Trophoblast cell (in vitro differentiated cells and primary cell): ENCODE results near the gene TMEM33.

ENCODE experiments used
- DNase-seq, 2 donors: peaks; one replicate each; pipeline ENCODE4 v3.0.0-alpha.2; 2016
- H2AFZ ChIP-seq: 2 replicates; pipeline ENCODE4 v1.6.1; 2013; ENCODE audit warnings: low read length, moderate library complexity, mild to moderate bottlenecking; ENCODE audit not compliant: insufficient read depth, poor library complexity
- H2AK5ac ChIP-seq: 2 replicates; pipeline ENCODE4 v1.6.1; 2013; ENCODE audit warnings: mild to moderate bottlenecking, low read length
- H2BK120ac ChIP-seq: 2 replicates; pipeline ENCODE4 v1.6.1; 2013; ENCODE audit warnings: low read length, mild to moderate bottlenecking, moderate library complexity; ENCODE audit not compliant: insufficient read depth, poor library complexity
- H2BK12ac ChIP-seq: 2 replicates; pipeline ENCODE4 v1.6.1; 2013; ENCODE audit warnings: mild to moderate bottlenecking, low read length, moderate library complexity
- H2BK5ac ChIP-seq: 2 replicates; pipeline ENCODE4 v1.6.1; 2013; ENCODE audit warnings: low read length, low read depth, moderate library complexity, mild to moderate bottlenecking; ENCODE audit not compliant: poor library complexity
- H3K14ac ChIP-seq: 2 replicates; pipeline ENCODE4 v1.6.1; 2013; ENCODE audit warnings: mild to moderate bottlenecking, low read length
- H3K18ac ChIP-seq: 2 replicates; pipeline ENCODE4 v1.6.1; 2013; ENCODE audit warnings: mild to moderate bottlenecking, low read length
- H3K23ac ChIP-seq: 2 replicates; pipeline ENCODE4 v1.6.1; 2013; ENCODE audit warnings: low read length
- H3K27ac ChIP-seq: 2 replicates; pipeline ENCODE4 v1.5.1; 2013; ENCODE audit warnings: low read depth, mild to moderate bottlenecking, inconsistent platforms, low read length, moderate library complexity
- H3K27me3 ChIP-seq: 2 replicates; pipeline ENCODE4 v1.6.1; 2013; ENCODE audit warnings: inconsistent platforms, mild to moderate bottlenecking, low read length, moderate library complexity; ENCODE audit not compliant: insufficient read depth
- H3K36me3 ChIP-seq, 2 experiments: 1 replicate in 1 of 2; 2 replicates in 1 of 2; pipeline ENCODE4 v1.6.1; 2013; ENCODE audit warnings: low read length in 2 of 2, mild to moderate bottlenecking in 2 of 2, moderate library complexity in 1 of 2; ENCODE audit not compliant: insufficient read depth in 2 of 2, control insufficient read depth in 1 of 2
- H3K4ac ChIP-seq: 2 replicates; pipeline ENCODE4 v1.6.1; 2013; ENCODE audit warnings: low read depth, mild to moderate bottlenecking, low read length, moderate library complexity
- H3K4me1 ChIP-seq, 2 experiments: 1 replicate in 1 of 2; 2 replicates in 1 of 2; pipeline ENCODE4 v1.6.1; 2013; ENCODE audit warnings: low read length in 2 of 2, mild to moderate bottlenecking in 2 of 2, moderate library complexity in 1 of 2; ENCODE audit not compliant: insufficient read depth in 2 of 2, control insufficient read depth in 1 of 2
- H3K4me2 ChIP-seq: 2 replicates; pipeline ENCODE4 v1.6.1; 2013; ENCODE audit warnings: inconsistent platforms, mild to moderate bottlenecking, low read length, moderate library complexity
- H3K4me3 ChIP-seq: 2 replicates; pipeline ENCODE4 v1.5.1; 2013; ENCODE audit warnings: mild to moderate bottlenecking, low read depth, low read length, inconsistent platforms
- H3K79me1 ChIP-seq: one replicate; pipeline ENCODE4 v1.6.1; 2013; ENCODE audit warnings: low read length
- H3K79me2 ChIP-seq: 2 replicates; pipeline ENCODE4 v1.6.1; 2013; ENCODE audit warnings: low read length, mild to moderate bottlenecking; ENCODE audit not compliant: control insufficient read depth, insufficient read depth, poor library complexity
- H3K9ac ChIP-seq: 2 replicates; pipeline ENCODE4 v1.6.1; 2013; ENCODE audit warnings: mild to moderate bottlenecking, low read length
- H3K9me3 ChIP-seq: 2 replicates; pipeline ENCODE4 v1.6.1; 2013; ENCODE audit warnings: low read depth, mild to moderate bottlenecking, control low read depth, inconsistent platforms, low read length; ENCODE audit not compliant: insufficient read depth
- H4K12ac ChIP-seq: 2 replicates; pipeline ENCODE4 v1.6.1; 2013; ENCODE audit warnings: low read depth, mild to moderate bottlenecking, low read length, moderate library complexity
- H4K8ac ChIP-seq: 2 replicates; pipeline ENCODE4 v1.6.1; 2013; ENCODE audit warnings: low read depth, mild to moderate bottlenecking, low read length, moderate library complexity
- H4K91ac ChIP-seq: one replicate; pipeline ENCODE4 v1.6.1; 2013; ENCODE audit warnings: low read depth, mild to moderate bottlenecking, low read length, moderate library complexity
- WGBS: extraction: QIAGEN DNeasy Blood & Tissue Kit; methylation state at CpG from one replicate; pipeline ENCODE4 v1.1.7; 2013; ENCODE audit warnings: missing lambda C conversion rate; ENCODE audit not compliant: insufficient read length, insufficient coverage; ENCODE audit errors: extremely low coverage; 5-methylcytosine and 5-hydroxymethylcytosine counted together

Gene TMEM33

DNA sequence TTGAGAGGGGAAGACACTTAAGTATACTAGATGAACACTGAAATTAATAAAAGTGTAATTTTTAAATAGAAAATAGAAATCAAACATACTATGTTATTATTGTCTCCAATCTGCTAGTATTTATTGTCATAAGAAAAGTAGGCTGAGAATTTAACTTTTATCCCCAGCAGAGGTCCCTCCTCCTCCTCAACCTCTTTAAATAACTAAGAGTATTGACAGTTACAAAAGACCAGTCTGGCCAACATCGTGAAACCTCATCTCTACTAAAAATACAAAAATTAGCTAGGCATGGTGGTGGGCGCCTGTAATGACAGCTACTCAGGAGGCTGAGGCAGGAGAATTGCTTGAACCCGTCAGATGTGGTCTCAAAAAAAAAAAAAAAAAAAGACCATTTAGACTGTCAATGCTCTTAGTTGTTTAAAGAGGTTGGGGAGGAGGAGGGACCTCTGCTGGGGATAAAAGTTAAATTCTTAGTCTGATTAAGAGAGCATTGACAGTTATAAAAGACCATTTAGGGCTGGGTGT lies 59.3 kb downstream of the TMEM33 start:
- Histone ChIP-seq H2BK5ac (no peak overlapping the region), H3K14ac (no peak overlapping the region), H3K9me3 (no peaks in the 10 kb centered on the region), H3K79me2 (peaks cover 10% of the 10 kb centered on the region), H3K23ac (no peak overlapping the region), H4K8ac (no peak overlapping the region), H3K4me1 (peaks cover 6 to 8% of the 10 kb centered on the region in 2 experiments), H2AK5ac (no peak overlapping the region), H3K4ac (no peak overlapping the region), H2AFZ (no peak overlapping the region), H3K18ac (no peak overlapping the region), H2BK12ac (no peak overlapping the region), H4K12ac (no peak overlapping the region), H4K91ac (no peak overlapping the region), H3K27ac (no peak overlapping the region), H3K36me3 (peaks cover 2% of the 10 kb centered on the region in 2 experiments), H2BK120ac (no peak overlapping the region), H3K9ac (no peak overlapping the region), H3K79me1 (peaks cover 4% of the 10 kb centered on the region), H3K4me2 (no peak overlapping the region), H3K4me3 (no peak overlapping the region), H3K27me3 (no peaks in the 10 kb centered on the region)
- no CpG with 5 or more reads among the region's 3 CpGs for WGBS
- no peak for DNase-seq

DNA sequence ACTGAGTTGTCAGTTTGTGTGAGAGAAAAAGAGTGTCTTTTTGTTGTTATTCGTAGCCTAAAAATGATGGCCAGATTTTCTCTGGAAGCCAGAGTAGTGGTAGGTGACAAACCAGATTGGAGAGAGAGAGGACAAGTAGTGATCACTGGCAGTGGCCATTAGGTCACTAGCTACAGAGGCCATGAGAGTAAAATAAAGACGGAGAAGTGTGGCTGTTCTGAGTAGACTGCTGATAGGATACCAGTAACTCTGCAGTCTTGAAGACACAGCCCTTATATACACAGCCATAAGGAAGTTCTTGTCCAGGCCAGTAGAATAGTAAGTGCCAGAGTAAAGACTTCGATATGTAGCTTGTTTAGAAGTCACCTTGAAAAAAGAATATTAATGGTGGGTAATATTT lies 62.8 kb downstream of the TMEM33 start:
- H3K79me1 ChIP-seq: no peaks in the 10 kb centered on the region
- no peaks in the 10 kb centered on the region for H3K79me2 ChIP-seq
- H4K8ac ChIP-seq: no peak overlapping the region
- H3K9ac ChIP-seq: no peak overlapping the region
- no peak overlapping the region for H3K27ac ChIP-seq
- no peak overlapping the region for H2BK120ac ChIP-seq
- H3K23ac ChIP-seq: no peak overlapping the region
- H2BK5ac ChIP-seq: no peak overlapping the region
- H3K4me2 ChIP-seq: no peak overlapping the region
- WGBS: no CpG with 5 or more reads among the region's 3 CpGs
- no peak overlapping the region for H2BK12ac ChIP-seq
- H3K36me3 ChIP-seq: peaks cover 0 to 2% of the 10 kb centered on the region in 2 experiments
- H3K9me3 ChIP-seq: no peaks in the 10 kb centered on the region
- no peak for DNase-seq
- H2AFZ ChIP-seq: no peak overlapping the region
- H2AK5ac ChIP-seq: no peak overlapping the region
- no peak overlapping the region for H3K14ac ChIP-seq
- no peaks in the 10 kb centered on the region for H3K4me1 ChIP-seq
- no peaks in the 10 kb centered on the region for H3K27me3 ChIP-seq
- no peak overlapping the region for H3K4me3 ChIP-seq
- no peak overlapping the region for H4K91ac ChIP-seq
- no peak overlapping the region for H3K4ac ChIP-seq
- no peak overlapping the region for H3K18ac ChIP-seq
- no peak overlapping the region for H4K12ac ChIP-seq

DNA sequence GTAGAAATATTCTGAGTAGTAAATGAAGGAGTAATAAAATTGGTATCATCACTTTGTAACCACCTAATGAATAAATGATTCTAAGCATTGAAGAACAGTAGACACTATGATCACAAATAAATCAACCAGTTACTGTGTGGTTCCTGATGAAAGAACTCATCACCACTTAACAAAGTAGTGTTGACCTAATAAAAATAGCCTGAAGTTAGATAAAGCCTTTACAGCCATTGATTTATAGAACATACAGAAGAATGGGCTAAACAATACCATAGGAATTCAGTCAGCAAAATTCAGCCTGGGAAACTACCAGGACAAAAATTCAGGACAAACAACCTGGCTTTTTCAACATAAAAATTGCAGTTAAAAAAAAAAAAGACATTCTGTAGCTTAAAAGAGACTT lies 64.1 kb downstream of the TMEM33 start:
- no peak overlapping the region for H3K14ac ChIP-seq
- no peaks in the 10 kb centered on the region for H3K79me2 ChIP-seq
- H3K9ac ChIP-seq: no peak overlapping the region
- H3K4me3 ChIP-seq: no peak overlapping the region
- H3K9me3 ChIP-seq: no peaks in the 10 kb centered on the region
- H4K91ac ChIP-seq: no peak overlapping the region
- no peak overlapping the region for H2BK120ac ChIP-seq
- no peak overlapping the region for H4K8ac ChIP-seq
- peaks cover 0 to 2% of the 10 kb centered on the region in 2 experiments for H3K36me3 ChIP-seq
- H3K4me1 ChIP-seq: no peaks in the 10 kb centered on the region
- H3K27ac ChIP-seq: no peak overlapping the region
- H3K18ac ChIP-seq: no peak overlapping the region
- no peak for DNase-seq
- no peak overlapping the region for H2AFZ ChIP-seq
- H3K4ac ChIP-seq: no peak overlapping the region
- H2BK5ac ChIP-seq: no peak overlapping the region
- no peaks in the 10 kb centered on the region for H3K27me3 ChIP-seq
- H4K12ac ChIP-seq: no peak overlapping the region
- no peak overlapping the region for H2AK5ac ChIP-seq
- no peak overlapping the region for H3K23ac ChIP-seq
- no peak overlapping the region for H3K4me2 ChIP-seq
- H2BK12ac ChIP-seq: no peak overlapping the region
- H3K79me1 ChIP-seq: no peaks in the 10 kb centered on the region

DNA sequence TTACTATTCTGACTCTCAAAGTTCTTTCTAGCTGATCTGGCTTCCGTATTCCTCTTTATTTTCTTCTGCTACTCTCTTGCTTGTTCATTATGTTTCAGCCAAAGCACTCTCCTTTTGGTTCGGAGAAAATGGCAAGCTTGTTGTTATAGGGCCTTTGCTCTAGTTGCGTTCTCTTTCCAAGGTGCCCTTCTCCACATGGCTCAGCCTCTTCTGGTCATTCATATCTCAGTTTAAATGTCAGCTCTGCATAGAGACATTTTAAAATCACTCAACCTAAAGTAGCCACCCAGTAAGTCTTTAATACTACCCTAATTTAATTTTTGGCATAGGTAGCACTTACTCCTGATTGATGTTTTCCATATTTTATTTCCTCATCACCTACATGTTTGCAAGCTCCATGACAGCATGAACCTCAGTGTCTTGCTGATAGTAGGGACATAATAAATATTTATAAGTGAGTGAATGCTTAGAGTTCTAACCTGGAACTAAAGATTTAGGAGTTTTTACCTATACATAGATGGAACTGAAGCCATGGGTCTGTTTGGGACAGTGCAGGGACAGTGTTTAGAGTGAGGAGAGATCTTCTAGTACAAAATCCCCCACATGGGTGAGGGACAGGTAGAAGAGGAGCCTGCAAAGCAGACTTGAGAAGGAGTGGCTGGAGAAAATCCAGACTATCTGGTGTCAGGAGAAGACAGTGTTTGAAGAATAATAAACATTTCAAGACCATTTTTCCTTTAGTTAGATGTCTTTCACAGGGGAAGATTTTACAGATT lies 73.0 kb downstream of the TMEM33 start:
- H4K91ac ChIP-seq: no peak overlapping the region
- no peak overlapping the region for H3K18ac ChIP-seq
- H3K4me2 ChIP-seq: no peak overlapping the region
- no peak overlapping the region for H3K4ac ChIP-seq
- no peak overlapping the region for H3K9ac ChIP-seq
- no peak overlapping the region for H2BK5ac ChIP-seq
- H3K9me3 ChIP-seq: no peaks in the 10 kb centered on the region
- no peak overlapping the region for H3K4me3 ChIP-seq
- H3K27me3 ChIP-seq: no peaks in the 10 kb centered on the region
- H3K27ac ChIP-seq: no peak overlapping the region
- peaks cover 4 to 6% of the 10 kb centered on the region in 2 experiments for H3K36me3 ChIP-seq
- no peak overlapping the region for H3K23ac ChIP-seq
- H3K4me1 ChIP-seq: no peaks in the 10 kb centered on the region
- H2AK5ac ChIP-seq: no peak overlapping the region
- H4K12ac ChIP-seq: no peak overlapping the region
- no CpG with 5 or more reads among the region's 3 CpGs for WGBS
- no peaks in the 10 kb centered on the region for H3K79me2 ChIP-seq
- no peak overlapping the region for H2AFZ ChIP-seq
- no peak overlapping the region for H3K14ac ChIP-seq
- no peak for DNase-seq
- no peak overlapping the region for H4K8ac ChIP-seq
- no peak overlapping the region for H2BK120ac ChIP-seq
- H2BK12ac ChIP-seq: no peak overlapping the region
- no peaks in the 10 kb centered on the region for H3K79me1 ChIP-seq
